B cell (primary cell): ENCODE data around the gene CPPED1.

Experiments
- CTCF ChIP-seq: fragments of 200-600 bp; IDR thresholded peaks from one replicate; pipeline ENCODE4 v1.8.0; 2022; ENCODE audit warnings: antibody characterized with exemption, mild to moderate bottlenecking
- EZH2 ChIP-seq: IDR thresholded peaks from 2 replicates; pipeline ENCODE4 v1.6.1; 2012; ENCODE audit warnings: borderline replicate concordance, low read depth, mild to moderate bottlenecking, moderate library complexity, low read length; ENCODE audit not compliant: insufficient read depth, poor library complexity, severe bottlenecking

DNA sequence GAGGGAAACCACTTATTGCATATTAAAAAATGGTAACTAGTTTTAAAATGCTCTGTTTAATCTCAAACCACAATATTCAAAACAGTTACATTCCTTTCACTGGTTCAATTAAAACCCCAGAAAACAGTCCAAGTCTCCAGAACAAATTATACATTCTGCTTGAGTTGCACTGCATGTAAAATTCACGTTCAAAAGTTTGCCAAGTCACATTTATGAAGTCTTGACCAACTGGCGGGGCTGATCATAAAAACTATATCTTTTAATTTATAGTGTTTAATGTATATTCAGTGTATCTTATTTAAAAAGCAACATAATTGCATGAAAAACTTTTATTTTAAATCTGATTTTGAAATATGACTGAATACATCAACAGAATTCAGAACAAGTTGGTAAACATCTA lies 25.0 kb downstream of the CPPED1 start:
- TF ChIP-seq CTCF (no peak), EZH2 (no peak)
